Osteocyte (in vitro differentiated cells): ENCODE results near the gene PPDPF. TPM values are rescaled to one million over a fixed set of nuclear protein-coding genes. Genes with fewer than 3 reads are reported as not detected.

Experiments used
- DNase-seq: peaks from one replicate; pipeline ENCODE4 v3.0.0; 2021; ENCODE audit warnings: mixed read lengths; ENCODE audit not compliant: unreplicated experiment; ENCODE audit errors: extremely low spot score
- H3K27ac Mint-ChIP-seq: one replicate; pipeline ENCODE4 v1.8.0; 2021; ENCODE audit warnings: mild to moderate bottlenecking, mixed read lengths; ENCODE audit not compliant: unreplicated experiment
- H3K27me3 Mint-ChIP-seq: one replicate; pipeline ENCODE4 v1.8.0; 2021; ENCODE audit warnings: mixed read lengths; ENCODE audit not compliant: unreplicated experiment
- H3K36me3 Mint-ChIP-seq: one replicate; pipeline ENCODE4 v1.8.0; 2021; ENCODE audit warnings: mixed read lengths; ENCODE audit not compliant: unreplicated experiment
- H3K4me1 Mint-ChIP-seq: one replicate; pipeline ENCODE4 v1.8.0; 2021; ENCODE audit warnings: mixed read lengths; ENCODE audit not compliant: unreplicated experiment
- H3K4me3 Mint-ChIP-seq: one replicate; pipeline ENCODE4 v1.8.0; 2021; ENCODE audit warnings: mild to moderate bottlenecking, moderate library complexity, mixed read lengths; ENCODE audit not compliant: unreplicated experiment
- H3K9me3 Mint-ChIP-seq: one replicate; pipeline ENCODE4 v1.8.0; 2021; ENCODE audit warnings: mixed read lengths; ENCODE audit not compliant: unreplicated experiment
- total RNA-seq: library from RNA; stranded (reverse); gene quantifications from 2 replicates; pipeline ENCODE4 v1.2.1, GENCODE V29; 2021
- TF ChIP-seq, protein P1 (sequence below): fragments of 200-600 bp; sonication (generic); IDR thresholded peaks from 2 replicates; pipeline ENCODE4 v1.5.0; 2021; ENCODE audit warnings: antibody characterized with exemption, mild to moderate bottlenecking, moderate library complexity

The PPDPF gene
- total RNA-seq, 1 donor from 2014 or later: 239 TPM

DNA sequence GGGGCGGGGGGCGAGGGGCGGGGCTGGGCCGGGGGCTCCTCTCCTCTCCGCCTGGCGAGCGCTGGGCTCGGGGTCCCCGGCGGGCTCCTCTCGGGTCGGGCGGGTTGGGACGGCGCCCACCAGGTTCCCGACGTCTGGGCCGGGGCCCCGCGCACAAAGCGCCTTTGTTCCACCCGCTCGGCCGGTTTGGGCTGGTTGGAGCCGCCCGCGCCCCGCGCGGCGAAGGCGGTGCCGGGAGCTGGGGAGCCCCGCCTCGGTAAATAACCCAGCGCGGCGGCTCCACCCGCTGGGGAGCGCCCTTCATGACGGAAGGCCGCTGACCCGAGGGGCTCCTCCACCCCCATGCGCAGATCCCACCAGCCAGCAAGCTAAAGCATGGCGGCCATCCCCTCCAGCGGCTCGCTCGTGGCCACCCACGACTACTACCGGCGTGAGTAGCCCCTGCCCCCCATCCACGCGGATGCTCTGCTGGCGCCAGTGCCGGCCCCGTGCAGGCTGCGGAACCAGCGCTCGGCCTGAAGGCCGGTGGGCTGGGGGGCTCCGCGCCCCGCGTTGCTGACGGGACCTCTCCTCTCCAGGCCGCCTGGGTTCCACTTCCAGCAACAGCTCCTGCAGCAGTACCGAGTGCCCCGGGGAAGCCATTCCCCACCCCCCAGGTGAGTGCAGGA lies 503 bp downstream of the PPDPF start:
- Mint-ChIP-seq H3K27ac (peak overlapping the region; percentile 77), H3K4me1 (peaks cover 15% of the 10 kb centered on the region), H3K36me3 (peaks cover 11% of the 10 kb centered on the region), H3K9me3 (no peaks in the 10 kb centered on the region), H3K4me3 (peak overlapping the region; percentile 83), H3K27me3 (no peaks in the 10 kb centered on the region)
- TF ChIP-seq, protein P1, sequence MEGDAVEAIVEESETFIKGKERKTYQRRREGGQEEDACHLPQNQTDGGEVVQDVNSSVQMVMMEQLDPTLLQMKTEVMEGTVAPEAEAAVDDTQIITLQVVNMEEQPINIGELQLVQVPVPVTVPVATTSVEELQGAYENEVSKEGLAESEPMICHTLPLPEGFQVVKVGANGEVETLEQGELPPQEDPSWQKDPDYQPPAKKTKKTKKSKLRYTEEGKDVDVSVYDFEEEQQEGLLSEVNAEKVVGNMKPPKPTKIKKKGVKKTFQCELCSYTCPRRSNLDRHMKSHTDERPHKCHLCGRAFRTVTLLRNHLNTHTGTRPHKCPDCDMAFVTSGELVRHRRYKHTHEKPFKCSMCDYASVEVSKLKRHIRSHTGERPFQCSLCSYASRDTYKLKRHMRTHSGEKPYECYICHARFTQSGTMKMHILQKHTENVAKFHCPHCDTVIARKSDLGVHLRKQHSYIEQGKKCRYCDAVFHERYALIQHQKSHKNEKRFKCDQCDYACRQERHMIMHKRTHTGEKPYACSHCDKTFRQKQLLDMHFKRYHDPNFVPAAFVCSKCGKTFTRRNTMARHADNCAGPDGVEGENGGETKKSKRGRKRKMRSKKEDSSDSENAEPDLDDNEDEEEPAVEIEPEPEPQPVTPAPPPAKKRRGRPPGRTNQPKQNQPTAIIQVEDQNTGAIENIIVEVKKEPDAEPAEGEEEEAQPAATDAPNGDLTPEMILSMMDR: no peak
- DNase-seq: no peak

DNA sequence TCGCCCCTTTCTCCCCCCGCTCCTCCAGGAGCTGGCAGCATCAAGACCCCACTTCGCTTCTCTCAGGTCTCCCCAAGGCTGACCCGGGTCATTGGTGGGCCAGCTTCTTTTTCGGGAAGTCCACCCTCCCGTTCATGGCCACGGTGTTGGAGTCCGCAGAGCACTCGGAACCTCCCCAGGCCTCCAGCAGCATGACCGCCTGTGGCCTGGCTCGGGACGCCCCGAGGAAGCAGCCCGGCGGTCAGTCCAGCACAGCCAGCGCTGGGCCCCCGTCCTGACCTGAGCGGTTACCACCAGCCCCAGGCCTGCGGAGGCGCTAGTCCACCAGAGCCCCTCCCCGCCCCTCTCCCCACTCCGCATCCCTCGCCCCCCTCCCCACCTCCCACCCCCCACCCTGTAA lies 1.0 kb downstream of the PPDPF start:
- peaks cover 11% of the 10 kb centered on the region for H3K36me3 Mint-ChIP-seq
- peaks cover 15% of the 10 kb centered on the region for H3K4me1 Mint-ChIP-seq
- no peak for DNase-seq
- H3K27ac Mint-ChIP-seq: peak overlapping the region; percentile 77
- no peaks in the 10 kb centered on the region for H3K27me3 Mint-ChIP-seq
- H3K9me3 Mint-ChIP-seq: no peaks in the 10 kb centered on the region
- TF ChIP-seq, protein P1: no peak
- H3K4me3 Mint-ChIP-seq: peak overlapping the region; percentile 83

DNA sequence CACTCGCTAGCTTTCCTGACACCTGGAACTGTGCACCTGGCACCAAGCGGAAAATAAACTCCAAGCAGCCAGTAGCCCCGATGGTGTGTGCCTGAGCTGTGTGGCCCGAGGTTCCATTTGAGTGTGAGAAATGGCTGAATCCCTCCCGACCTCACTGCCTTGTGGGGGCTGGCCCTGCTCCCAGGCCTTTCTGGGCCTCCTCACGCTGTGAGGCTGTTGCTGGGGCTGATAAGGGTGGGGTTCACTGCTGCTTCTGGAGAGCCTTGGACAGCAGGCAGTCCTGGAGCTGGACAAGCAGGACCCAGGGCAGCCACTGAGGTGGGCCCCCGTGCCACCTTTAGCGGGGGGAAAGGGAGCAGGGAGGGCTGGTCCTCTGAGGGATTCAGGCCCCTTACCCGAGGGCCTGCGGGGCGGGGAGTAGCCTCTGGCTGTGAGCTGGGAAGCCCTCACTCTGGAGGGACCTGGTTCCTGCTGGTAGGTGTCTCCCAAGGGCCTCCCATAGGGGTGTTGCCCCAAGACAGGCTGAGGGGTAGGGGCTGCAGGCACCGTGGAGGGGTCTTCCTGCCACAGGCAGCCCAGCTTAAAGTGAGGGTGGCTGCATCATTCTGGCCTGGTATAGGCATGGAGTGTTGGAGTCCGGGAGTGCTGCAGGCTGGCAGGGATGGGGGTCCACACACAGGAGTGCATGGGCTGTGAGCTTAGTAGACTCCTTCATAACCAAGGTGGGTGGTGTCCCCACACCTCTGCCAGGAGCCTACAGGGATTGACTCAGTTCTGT lies 1.7 kb downstream of the PPDPF start:
- H3K36me3 Mint-ChIP-seq: peaks cover 11% of the 10 kb centered on the region
- peak overlapping the region; percentile 54 for H3K4me3 Mint-ChIP-seq
- H3K9me3 Mint-ChIP-seq: no peaks in the 10 kb centered on the region
- H3K4me1 Mint-ChIP-seq: peaks cover 15% of the 10 kb centered on the region
- H3K27me3 Mint-ChIP-seq: no peaks in the 10 kb centered on the region
- H3K27ac Mint-ChIP-seq: no peak overlapping the region
- TF ChIP-seq, protein P1: no peak
- DNase-seq: no peak

DNA sequence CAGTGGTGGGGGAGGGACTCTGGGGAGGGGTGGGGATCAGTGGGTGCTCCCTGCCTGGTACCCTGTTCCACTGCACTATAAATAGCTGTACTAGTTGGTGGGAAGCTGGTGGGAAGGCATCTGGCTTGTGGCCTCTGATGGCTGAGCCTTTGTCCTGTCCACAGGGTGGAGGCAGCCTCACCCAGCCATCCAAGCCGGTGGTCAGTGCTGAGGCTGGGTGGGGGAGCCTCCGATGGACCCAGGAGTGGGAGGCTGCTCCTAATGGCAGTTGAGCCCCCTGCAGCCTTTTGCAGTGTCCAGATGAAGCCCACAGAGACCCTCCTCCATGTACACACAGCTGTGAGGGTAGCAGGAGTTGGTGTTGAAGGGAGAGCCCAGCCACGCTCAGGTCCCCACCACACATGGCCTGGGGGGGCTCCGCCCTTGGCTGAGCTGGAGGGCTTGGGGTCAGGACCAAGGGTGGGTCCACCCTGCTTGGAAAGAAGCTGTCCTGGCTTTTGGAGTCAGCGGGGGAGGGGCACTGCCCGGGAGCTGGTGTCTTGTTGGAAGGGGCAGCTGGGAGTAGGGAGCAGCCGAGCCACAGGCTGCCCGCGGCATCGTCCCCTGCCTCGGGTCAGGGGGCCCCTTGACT lies 2.5 kb downstream of the PPDPF start:
- peaks cover 11% of the 10 kb centered on the region for H3K36me3 Mint-ChIP-seq
- no peaks in the 10 kb centered on the region for H3K27me3 Mint-ChIP-seq
- H3K9me3 Mint-ChIP-seq: no peaks in the 10 kb centered on the region
- DNase-seq: no peak
- H3K4me1 Mint-ChIP-seq: peaks cover 15% of the 10 kb centered on the region
- no peak overlapping the region for H3K4me3 Mint-ChIP-seq
- TF ChIP-seq, protein P1: no peak
- no peak overlapping the region for H3K27ac Mint-ChIP-seq

DNA sequence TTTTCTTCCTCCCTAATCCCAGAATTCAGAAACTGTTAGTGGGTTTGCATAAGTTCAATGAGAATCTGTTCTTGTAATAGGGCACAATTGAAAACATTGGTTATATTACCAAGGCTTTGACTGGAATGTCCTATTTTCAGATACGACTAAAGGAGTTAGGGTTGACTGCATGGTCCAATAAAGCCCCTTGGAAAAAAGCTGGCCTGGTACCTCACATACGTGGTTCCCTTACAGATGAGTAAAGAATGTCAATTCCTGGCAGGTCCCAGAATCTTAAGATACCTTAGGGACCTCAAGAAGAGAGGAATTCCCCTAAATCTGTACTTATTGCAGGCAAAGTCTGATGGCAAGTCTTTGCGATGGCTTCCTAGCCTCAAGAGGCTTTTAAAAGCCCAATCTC lies 4.6 kb downstream of the PPDPF start:
- Mint-ChIP-seq H3K36me3 (peaks cover 11% of the 10 kb centered on the region), H3K9me3 (no peaks in the 10 kb centered on the region), H3K4me1 (peaks cover 9% of the 10 kb centered on the region), H3K27me3 (no peaks in the 10 kb centered on the region), H3K4me3 (no peak overlapping the region), H3K27ac (peak overlapping the region; percentile 38)
- no peak for DNase-seq
- TF ChIP-seq, protein P1: no peak
